ENCODE data around the gene NKX6-2.

DNA sequence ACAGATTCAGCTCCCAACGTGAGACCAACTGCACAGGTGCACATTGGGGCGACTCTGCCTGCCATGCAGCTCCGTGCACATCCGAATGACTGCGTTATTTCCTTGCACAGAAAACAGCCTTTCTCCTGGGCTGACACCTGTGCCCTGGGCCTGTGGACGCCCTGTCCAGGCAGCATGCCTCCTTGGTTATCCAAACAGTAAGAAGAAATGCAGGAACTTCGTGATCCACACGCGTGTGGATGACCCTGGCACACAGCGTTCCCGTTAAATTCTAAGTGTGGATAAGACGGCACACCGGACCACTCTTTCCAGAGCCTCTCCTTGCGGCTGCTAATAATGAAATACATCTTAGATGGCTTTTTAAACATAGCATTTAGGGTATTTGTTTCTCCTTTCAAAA, 39.6 kb downstream of the NKX6-2 start:
- TF ChIP-seq, protein P1, sequence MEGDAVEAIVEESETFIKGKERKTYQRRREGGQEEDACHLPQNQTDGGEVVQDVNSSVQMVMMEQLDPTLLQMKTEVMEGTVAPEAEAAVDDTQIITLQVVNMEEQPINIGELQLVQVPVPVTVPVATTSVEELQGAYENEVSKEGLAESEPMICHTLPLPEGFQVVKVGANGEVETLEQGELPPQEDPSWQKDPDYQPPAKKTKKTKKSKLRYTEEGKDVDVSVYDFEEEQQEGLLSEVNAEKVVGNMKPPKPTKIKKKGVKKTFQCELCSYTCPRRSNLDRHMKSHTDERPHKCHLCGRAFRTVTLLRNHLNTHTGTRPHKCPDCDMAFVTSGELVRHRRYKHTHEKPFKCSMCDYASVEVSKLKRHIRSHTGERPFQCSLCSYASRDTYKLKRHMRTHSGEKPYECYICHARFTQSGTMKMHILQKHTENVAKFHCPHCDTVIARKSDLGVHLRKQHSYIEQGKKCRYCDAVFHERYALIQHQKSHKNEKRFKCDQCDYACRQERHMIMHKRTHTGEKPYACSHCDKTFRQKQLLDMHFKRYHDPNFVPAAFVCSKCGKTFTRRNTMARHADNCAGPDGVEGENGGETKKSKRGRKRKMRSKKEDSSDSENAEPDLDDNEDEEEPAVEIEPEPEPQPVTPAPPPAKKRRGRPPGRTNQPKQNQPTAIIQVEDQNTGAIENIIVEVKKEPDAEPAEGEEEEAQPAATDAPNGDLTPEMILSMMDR (IDR thresholded peaks at IDR 0.05) = no peak
- no peak for TF ChIP-seq POLR2A (IDR thresholded peaks at IDR 0.05)
